COLO829 (cell line): ENCODE data around the gene MEFV.

Source experiments
- DNase-seq: peaks from one replicate; pipeline ENCODE4 v3.0.0; 2012; ENCODE audit warnings: low spot score

The MEFV gene

DNA sequence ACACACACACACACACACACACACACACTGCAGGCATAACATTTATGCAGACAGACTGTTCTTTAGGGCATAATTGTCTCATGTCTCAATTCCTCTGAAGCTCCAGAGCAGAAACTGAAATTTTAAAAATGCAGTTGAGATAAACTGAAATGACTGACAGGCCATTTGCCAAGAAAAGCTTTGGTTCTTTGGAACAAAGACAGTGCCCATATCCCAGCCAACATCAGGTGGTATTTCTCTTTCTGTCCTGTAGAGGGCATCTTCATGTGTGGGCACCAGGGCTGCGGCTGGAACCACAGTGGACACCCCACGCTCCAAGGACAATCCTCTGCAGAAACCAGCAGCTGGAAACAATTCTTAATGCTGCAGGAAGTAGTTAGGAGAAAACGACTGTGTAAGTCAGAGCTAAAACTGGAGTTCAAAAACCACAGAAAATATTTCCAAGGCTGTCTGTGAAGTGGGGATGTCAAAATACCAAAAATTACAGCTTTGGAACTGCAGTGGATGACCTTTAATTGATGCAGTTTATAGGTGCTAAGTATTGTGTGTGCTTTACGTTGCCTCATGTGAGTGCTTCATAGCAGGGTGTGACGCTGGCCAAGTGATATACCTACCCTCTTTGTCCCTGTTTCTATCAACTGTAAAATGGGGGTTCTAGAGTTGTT lies 10.6 kb upstream of the MEFV start:
- DNase-seq, result peak; percentile 62

GRCh38 chr16:3264137-3265036 lies 8.0 kb upstream of the MEFV start:
- peak; percentile 97 for DNase-seq

- DNase-seq, result no peak
Observed at GRCh38 chr16:3262517-3262916, 6.1 kb upstream of the MEFV start.

- DNase-seq, result no peak
Observed at GRCh38 chr16:3259836-3260235, 3.4 kb upstream of the MEFV start.

- DNase-seq, result no peak
Observed at GRCh38 chr16:3256866-3257465, 533 bp upstream of the MEFV start.

DNA sequence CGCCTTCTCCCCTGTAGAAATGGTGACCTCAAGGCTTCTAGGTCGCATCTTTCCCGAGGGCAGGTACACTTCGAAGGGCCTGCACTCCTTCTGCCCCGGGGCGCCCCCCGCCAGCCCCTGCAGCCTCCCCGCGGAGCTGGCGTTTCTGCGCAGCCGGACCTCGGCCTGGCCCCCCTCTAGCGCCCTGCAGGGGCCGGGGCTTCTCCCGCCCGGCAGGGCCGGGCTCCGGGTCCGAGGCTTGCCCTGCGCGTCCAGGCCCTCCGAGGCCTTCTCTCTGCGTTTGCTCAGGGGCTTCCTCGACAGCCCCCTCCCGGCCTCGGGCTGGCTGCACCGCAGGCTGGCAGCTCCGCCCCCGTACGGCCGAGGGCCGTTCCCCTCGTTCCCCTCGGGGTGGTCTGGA lies 2.1 kb downstream of the MEFV start:
- DNase-seq, result no peak

DNA sequence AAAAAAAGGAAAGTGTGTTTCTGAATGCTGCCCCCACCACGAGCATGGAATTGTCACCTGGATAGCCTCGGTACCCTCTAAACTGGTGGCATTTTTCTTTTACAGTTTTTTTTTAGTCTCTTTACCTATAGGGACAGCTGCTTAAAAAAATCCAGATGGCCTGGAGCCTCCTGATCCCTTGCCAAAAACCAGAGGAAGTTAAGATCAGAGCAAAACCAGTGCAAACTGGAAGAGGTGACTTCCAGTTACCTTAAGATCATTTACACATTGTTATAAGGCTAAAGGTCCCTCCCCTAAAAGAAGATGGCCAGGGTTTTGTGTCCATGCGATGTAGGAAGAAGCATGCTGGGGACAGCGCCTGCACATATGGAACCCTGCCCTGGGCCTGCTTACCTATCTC lies 3.5 kb downstream of the MEFV start:
- DNase-seq, result no peak

GRCh38 chr16:3249451-3249850 lies 7.0 kb downstream of the MEFV start:
- DNase-seq, result no peak

DNA sequence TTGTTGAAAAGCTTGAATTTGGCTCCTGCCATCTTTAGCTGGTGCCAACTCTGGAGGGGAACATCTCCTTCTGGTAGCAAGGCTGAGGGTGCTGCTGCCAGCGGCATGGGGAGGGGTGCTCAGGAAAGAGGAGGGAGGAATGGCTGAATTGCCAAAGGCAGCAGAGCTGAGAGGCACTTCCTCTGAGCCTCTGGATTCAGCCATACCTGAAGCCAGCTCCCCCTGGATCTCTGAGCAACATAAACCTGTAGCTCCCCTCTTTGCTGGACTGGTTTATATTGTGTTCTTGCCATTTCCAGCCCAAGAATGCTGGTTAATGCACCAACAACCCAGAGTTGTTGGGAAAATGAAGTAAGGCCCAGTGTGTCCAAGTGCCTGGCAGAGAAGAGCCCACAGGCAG lies 7.4 kb downstream of the MEFV start:
- no peak for DNase-seq

DNA sequence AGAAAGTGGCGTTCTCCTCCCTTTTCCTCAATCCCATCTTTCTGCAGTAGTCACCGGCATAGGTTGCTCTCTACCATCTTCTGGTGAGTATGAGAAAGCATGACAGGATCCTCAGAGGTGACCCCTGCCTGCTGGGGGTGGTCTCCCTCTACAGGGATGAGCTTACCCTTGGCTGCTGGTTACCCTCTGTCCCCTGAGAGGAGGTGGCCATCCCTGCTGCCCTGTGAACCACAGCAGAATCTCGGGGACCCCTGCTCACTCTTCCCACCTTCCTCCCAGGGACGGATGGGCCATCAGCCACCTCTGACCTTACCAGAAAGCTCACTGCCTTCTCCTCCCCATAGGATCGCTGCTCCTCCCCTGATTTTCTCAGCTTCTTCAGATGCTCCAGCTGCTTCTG lies 7.8 kb downstream of the MEFV start:
- no peak for DNase-seq

- no peak for DNase-seq
Observed at GRCh38 chr16:3246876-3247275, 9.6 kb downstream of the MEFV start.

DNA sequence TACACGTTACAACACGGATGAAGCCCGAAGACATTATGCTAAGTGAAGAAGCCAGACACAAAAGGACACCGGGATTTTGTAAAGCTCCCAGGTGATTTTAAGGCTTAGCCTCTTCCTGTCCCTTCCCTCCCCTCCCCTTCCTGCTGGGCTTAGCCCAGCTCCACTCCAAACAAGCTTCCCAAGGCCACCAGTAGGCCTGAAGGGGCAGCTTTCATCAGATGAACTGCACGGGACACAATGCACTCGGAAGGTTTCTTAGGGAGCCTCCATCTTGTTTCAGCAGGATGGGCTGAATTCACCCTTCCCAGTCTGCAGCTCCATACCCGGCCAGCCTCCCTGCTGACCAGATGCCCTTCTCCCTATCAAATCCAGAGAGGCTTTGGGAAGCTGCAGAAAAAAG lies 10.4 kb downstream of the MEFV start:
- DNase-seq, result no peak

GRCh38 chr16:3243882-3244281 lies 12.6 kb downstream of the MEFV start:
- DNase-seq, result no peak

DNA sequence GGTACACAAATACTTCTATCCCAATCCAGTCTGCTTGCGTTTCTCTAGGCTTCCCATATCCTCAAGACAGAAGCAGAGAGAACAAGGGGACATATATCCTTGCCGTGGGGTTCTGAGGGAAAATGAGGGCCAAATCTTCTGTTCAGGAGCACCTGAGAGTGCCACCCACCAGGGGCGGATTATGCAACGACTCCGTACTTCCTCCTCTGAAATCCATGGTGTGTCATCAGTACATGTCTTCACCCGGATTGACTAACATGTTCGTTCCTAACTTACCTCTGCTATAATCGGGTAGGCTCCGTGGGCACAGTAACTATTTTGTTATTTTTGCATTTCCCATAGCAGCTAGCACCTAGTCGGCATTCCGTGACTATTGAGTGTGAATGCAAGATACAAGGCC lies 13.7 kb downstream of the MEFV start:
- no peak for DNase-seq

DNA sequence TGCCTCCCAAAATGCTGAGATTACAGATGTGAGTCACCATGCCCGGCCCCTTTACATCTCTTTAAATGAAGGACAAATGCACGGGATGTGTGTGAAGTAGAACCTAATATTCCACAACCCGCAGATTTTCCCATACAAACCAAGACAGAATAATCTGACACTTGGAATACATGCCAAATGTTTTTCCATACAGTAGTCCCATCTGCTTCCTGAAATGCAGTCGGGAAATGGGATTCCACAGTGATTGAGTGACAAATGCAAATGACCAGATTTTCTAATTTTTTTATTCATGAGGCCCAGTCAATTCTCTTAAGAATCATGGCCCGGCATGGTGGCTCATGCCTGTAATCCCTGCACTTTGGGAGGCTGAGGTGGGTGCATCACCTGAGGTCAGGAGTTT lies 14.7 kb downstream of the MEFV start:
- DNase-seq, result no peak

GRCh38 chr16:3235856-3236669 lies 20.4 kb downstream of the MEFV start:
- DNase-seq, result peak; percentile 85

GRCh38 chr16:3234857-3235561 lies 21.4 kb downstream of the MEFV start, which contains the start of gene ZNF200:
Gene ZNF200, minus strand, starts transcription at chr16:3235158. Its CDS starts 1,403 bp downstream, at chr16:3233755.
- DNase-seq, result peak; percentile 94

- DNase-seq, result no peak
Observed at GRCh38 chr16:3234543-3234856, 21.9 kb downstream of the MEFV start.

DNA sequence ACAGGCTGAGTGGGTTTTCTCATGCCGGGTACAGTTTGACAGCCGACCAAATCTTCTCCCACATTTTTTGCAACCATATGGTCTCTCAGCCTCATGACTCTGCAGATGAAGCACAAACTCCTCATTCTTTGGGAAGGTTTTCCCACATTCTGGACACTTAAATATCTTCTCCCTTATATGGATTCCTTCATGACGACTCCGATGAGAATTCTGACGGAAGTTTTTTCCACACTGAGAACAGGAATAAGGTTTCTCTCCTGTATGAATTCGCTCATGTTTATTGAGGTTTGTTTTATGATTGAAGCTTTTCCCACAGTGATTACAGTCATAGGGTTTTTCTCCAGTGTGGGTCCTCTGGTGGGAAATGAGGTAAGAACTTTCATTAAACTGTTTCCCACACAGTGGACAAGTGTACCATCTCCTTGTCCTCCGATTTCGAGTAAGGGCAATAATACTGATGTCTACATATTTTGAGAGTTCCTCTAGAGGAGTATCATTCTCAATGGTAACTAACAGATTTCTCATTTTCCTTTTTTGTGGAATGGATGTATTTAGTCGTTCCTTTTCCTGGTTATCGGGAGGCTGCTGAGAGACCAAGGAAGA lies 32.4 kb downstream of the MEFV start:
- no peak for DNase-seq

GRCh38 chr16:3220839-3221238 lies 35.6 kb downstream of the MEFV start:
- no peak for DNase-seq

DNA sequence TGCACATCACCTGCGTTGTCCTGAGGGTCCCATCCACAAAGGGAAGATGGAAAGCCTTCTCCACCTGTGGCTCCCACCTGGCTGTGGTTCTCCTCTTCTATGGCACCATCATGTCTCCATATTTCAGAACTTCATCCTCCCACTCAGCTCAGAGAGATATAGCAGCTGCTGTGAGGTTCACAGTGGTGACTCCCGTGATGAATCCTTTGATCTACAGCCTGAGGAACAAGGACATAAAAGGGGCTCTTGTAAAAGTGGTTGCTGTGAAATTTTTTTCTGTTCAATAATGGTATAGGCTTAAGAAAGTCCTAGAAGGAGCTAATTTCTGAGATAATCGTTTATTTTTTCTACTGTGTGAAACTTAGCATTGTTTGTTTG lies 40.2 kb downstream of the MEFV start:
- no peak for DNase-seq
